Naive B cell (primary cell): ENCODE data around the gene PPP1R15B. TPM values are rescaled to one million over a fixed set of nuclear protein-coding genes. Genes with fewer than 3 reads are reported as not detected.

ENCODE experiments used
- ATAC-seq, 2 donors: fragments of 150-1000 bp; cut with Tn5 transposase; 2 replicates each; pipeline ENCODE4 v1.10.0; 2021; ENCODE audit warnings: low read depth in 2 of 2, mild to moderate bottlenecking in 2 of 2, moderate library complexity in 2 of 2
- DNase-seq: peaks from one replicate; pipeline ENCODE4 v3.0.0; 2022
- H3K27ac Mint-ChIP-seq, 6 donors: one replicate each; pipeline ENCODE4 v1.8.0; 2020 to 2022; ENCODE audit warnings: mild to moderate bottlenecking in 6 of 6, mixed read lengths in 6 of 6, moderate library complexity in 5 of 6, inconsistent platforms in 2 of 6
- H3K27me3 Mint-ChIP-seq, 3 donors: one replicate each; pipeline ENCODE4 v1.8.0; 2021 to 2022; ENCODE audit warnings: mixed read lengths in 3 of 3, mild to moderate bottlenecking in 1 of 3
- H3K36me3 Mint-ChIP-seq, 2 donors: one replicate each; pipeline ENCODE4 v1.8.0; 2020 to 2022; ENCODE audit warnings: mixed read lengths in 2 of 2, inconsistent platforms in 1 of 2, mild to moderate bottlenecking in 1 of 2
- H3K4me1 Mint-ChIP-seq, 3 donors: one replicate each; pipeline ENCODE4 v1.8.0; 2020 to 2022; ENCODE audit warnings: mixed read lengths in 3 of 3, inconsistent platforms in 1 of 3, mild to moderate bottlenecking in 1 of 3, moderate library complexity in 1 of 3
- H3K4me3 Mint-ChIP-seq, 8 donors: one replicate each; pipeline ENCODE4 v1.8.0; 2020 to 2022; ENCODE audit warnings: mild to moderate bottlenecking in 8 of 8, mixed read lengths in 8 of 8, moderate library complexity in 8 of 8, inconsistent platforms in 2 of 8
- H3K9me3 Mint-ChIP-seq, 7 donors: one replicate each; pipeline ENCODE4 v1.8.0; 2020 to 2022; ENCODE audit warnings: mixed read lengths in 7 of 7, mild to moderate bottlenecking in 5 of 7, inconsistent platforms in 2 of 7, moderate library complexity in 1 of 7
- polyA plus RNA-seq, 6 donors: library from polyadenylated mRNA; unstranded; fragments of 300-500 nt; fragmentation: Illumina TruSeq; gene quantifications; one replicate each; pipeline ENCODE4 v1.2.3, GENCODE V29; 2021; ENCODE audit warnings: low read depth in 6 of 6

PPP1R15B gene
- polyA plus RNA-seq, 6 donors from 2014 or later = 18.5 to 39.0 (median 33.0) TPM

DNA sequence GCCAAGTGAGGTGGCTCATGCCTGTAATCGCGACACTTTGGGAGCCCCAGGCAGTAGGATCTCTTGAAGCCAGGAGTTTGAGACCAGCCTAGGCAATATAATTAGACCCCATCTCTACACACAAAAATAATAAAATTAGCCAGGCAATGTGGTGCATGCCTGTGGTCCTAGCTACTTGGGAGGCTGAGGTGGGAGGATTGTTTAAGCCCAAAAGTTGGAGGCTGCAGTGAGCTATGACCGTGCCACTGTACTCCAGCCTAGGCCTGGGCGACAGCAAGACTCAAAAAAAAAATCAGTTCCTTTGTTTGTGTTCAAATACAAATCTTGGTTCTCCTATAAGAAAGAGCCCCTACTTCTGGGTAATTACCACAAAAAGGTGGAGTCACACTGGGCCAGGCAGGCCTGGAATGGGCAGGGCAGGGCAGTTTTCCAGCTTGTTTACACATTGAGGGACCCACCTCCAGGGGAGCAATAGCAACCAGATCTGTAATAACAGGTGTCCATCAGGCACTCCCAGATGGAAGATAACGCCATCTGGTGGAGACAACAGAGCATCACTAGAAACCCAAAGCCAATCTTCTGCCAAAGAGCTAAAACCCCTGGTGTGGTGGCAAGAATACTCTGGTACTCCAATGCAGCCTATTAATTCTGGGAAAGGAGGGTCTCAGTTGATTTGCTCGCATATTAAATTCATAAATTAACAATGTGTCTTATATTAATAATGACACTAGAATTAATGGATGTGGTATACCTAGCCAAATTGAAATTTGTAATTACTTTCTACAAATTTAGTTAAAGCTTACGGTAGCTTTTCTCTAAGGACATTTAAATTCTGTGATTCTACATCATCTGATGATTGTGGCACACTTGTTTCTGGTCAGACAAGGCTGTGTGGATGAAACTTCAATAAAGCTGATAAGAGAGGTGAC, 13.2 kb downstream of the PPP1R15B start:
- Mint-ChIP-seq H3K27ac (peak overlapping the region in 5 of 6 donors; percentile 65 to 93 (median 77)), H3K4me3 (peak overlapping the region in 1 of 8 donors; percentile 50), H3K4me1 (peaks cover 0 to 10% (median 8%) of the 10 kb centered on the region in 3 donors), H3K27me3 (no peaks in the 10 kb centered on the region), H3K9me3 (no peaks in the 10 kb centered on the region), H3K36me3 (peaks cover 0 to 17% of the 10 kb centered on the region in 2 donors)
- DNase-seq = peak; percentile 66
- ATAC-seq = peak; percentile 92 to 97

DNA sequence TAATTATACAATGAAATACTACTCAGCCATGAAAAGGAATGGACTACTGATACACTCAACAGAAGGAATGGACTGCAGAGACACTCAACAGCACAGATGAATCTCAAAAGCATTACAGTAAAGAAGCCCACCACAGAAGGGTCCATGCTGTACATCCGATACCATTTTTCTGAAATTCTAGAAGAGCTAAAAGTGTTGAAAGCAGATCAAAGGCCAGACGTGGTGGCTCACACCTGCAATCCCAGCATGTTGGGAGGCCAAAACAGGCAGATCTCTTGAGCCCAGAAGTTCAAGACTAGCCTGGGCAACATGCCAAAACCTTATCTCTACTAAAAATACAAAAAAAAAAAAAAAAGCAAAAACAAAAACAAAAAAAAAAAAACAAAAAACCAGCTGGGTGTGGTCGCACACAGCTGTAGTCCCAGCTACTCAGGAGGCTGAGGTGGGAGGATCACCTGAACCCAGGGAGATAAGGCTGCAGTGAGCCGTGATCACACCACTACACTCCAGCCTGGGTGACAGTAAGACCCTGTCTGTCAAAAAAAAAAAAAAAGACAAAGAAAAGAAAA, 15.5 kb downstream of the PPP1R15B start:
- no peaks in the 10 kb centered on the region for H3K9me3 Mint-ChIP-seq
- DNase-seq (no peak), ATAC-seq (no peak)
- no peaks in the 10 kb centered on the region for H3K27me3 Mint-ChIP-seq
- H3K4me1 Mint-ChIP-seq = peaks cover 0 to 10% (median 7%) of the 10 kb centered on the region in 3 donors
- peak overlapping the region in 4 of 6 donors; percentile 49 to 74 (median 62) for H3K27ac Mint-ChIP-seq
- peaks cover 0 to 15% of the 10 kb centered on the region in 2 donors for H3K36me3 Mint-ChIP-seq
- H3K4me3 Mint-ChIP-seq = no peak overlapping the region

DNA sequence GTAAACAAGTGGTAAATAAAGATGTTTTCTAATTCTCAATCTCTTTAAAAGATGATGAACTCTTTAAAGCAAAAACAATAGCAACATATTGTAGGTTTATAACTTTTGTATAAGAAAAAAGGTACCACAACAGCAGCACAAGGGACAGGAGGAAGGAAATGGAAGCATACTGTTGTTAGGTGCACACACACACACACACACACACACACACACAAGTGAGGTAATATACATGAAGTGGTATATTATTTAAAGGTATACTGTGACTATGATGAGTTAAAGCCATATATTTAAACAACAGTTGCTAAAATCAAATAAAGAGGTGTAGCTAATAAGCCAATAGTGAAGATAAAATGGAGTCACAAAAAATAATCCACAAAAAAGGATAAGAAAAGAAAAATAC, 20.0 kb downstream of the PPP1R15B start:
- H3K27me3 Mint-ChIP-seq = no peaks in the 10 kb centered on the region
- no peak for ATAC-seq
- peaks cover 0 to 14% (median 14%) of the 10 kb centered on the region in 3 donors for H3K4me1 Mint-ChIP-seq
- peak overlapping the region in 2 of 6 donors; percentile 8 to 88 for H3K27ac Mint-ChIP-seq
- H3K4me3 Mint-ChIP-seq = no peak overlapping the region
- no peak for DNase-seq
- H3K36me3 Mint-ChIP-seq = peaks cover 0 to 7% of the 10 kb centered on the region in 2 donors
- H3K9me3 Mint-ChIP-seq = no peaks in the 10 kb centered on the region

DNA sequence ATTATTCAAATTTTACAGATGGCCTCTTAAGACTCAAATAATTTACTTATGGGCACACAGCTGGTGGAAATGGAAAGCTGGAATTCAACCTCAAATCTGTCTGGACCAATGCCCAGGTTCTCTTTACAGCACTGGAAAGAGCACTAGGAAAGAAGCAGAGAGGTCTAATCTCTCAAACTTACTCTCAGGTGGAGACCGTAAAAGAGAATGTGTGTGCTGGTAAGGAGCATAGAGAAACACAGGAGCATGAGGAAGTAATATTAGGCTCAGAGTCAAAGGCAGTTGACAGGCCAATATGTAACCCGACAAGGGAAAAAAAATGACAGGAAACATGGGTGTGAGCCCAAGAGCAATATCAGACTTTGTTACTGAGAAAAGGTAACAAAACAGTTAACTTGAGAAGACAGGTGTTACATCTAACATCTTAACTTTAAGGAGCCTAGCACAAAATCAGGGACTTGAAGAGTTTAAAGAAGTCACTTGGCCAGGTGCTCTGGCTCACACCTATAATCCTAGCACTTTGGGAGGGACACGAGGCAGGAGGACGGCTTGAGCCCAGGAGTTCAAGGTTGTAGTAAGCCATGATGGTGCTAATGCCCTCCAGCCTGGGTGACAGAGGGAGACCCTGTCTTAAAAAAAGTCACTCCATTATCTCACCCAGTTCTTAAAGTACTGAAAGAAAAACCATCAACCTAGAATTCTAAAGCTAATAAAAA, 20.7 kb downstream of the PPP1R15B start:
- Mint-ChIP-seq H3K4me3 (no peak overlapping the region), H3K4me1 (peaks cover 0 to 14% (median 14%) of the 10 kb centered on the region in 3 donors), H3K36me3 (peaks cover 0 to 7% of the 10 kb centered on the region in 2 donors), H3K27ac (peak overlapping the region in 2 of 6 donors; percentile 34 to 88), H3K27me3 (no peaks in the 10 kb centered on the region), H3K9me3 (no peaks in the 10 kb centered on the region)
- DNase-seq (no peak), ATAC-seq (no peak)

- Mint-ChIP-seq H3K27me3 (peaks cover 0 to 3% (median 0%) of the 10 kb centered on the region in 3 donors), H3K27ac (no peak overlapping the region), H3K9me3 (no peaks in the 10 kb centered on the region), H3K36me3 (no peaks in the 10 kb centered on the region), H3K4me3 (no peak overlapping the region), H3K4me1 (peaks cover 0 to 14% (median 12%) of the 10 kb centered on the region in 3 donors)
- ATAC-seq (no peak), DNase-seq (no peak)
Observed at GRCh38 chr1:204385727-204386126, 25.9 kb downstream of the PPP1R15B start.

- Mint-ChIP-seq H3K4me3 (no peak overlapping the region), H3K36me3 (no peaks in the 10 kb centered on the region), H3K27ac (no peak overlapping the region), H3K9me3 (no peaks in the 10 kb centered on the region), H3K4me1 (peaks cover 0 to 6% (median 2%) of the 10 kb centered on the region in 3 donors), H3K27me3 (peaks cover 0 to 8% (median 0%) of the 10 kb centered on the region in 3 donors)
- ATAC-seq (no peak), DNase-seq (no peak)
Observed at GRCh38 chr1:204384636-204385352, 26.8 kb downstream of the PPP1R15B start.

DNA sequence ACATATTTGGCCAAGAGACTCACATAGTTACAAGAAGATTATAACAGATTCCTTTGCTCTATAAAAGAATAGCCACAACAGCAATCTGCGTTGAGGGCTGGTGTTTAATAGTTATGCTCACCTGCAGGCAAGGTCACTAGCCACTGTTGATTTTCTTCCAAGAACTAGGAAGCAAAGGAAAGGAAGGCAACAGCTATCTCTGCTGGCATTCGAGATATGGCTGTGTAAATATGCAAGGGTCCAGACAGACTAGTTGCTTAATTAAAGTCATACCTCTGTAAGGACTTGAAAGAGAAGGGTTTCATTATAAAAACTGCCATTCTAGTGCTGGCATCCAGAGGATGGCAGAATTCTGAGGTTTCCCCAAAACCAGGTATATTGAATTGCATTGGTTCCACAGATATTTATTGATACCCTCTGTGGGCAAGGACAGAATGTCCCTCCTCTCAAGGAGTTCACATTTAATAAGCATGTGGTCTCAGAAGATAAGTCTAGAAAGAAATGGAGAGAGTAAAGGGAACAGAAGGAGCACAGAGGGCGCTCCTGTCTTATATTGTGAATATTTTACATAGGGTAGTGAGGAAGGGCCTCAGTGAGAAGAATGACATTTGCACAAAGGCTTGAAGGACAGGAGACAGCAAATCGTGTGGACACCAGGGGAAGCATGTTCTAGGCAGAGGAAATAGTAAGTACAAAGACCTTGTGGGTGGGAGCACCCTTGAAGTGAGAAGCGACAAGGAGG, 28.3 kb downstream of the PPP1R15B start:
- H3K27ac Mint-ChIP-seq = no peak overlapping the region
- H3K36me3 Mint-ChIP-seq = no peaks in the 10 kb centered on the region
- no peaks in the 10 kb centered on the region for H3K9me3 Mint-ChIP-seq
- DNase-seq = no peak
- peaks cover 1 to 6% (median 5%) of the 10 kb centered on the region in 3 donors for H3K4me1 Mint-ChIP-seq
- H3K4me3 Mint-ChIP-seq = no peak overlapping the region
- H3K27me3 Mint-ChIP-seq = peaks cover 0 to 16% (median under 1%) of the 10 kb centered on the region in 3 donors
- ATAC-seq = no peak

GRCh38 chr1:204382714-204383083, 28.9 kb downstream of the PPP1R15B start:
- Mint-ChIP-seq H3K27ac (no peak overlapping the region), H3K36me3 (no peaks in the 10 kb centered on the region), H3K4me3 (no peak overlapping the region), H3K9me3 (no peaks in the 10 kb centered on the region), H3K4me1 (peaks cover 7 to 12% (median 11%) of the 10 kb centered on the region in 3 donors), H3K27me3 (peaks cover 6 to 20% (median 7%) of the 10 kb centered on the region in 3 donors)
- ATAC-seq (no peak), DNase-seq (no peak)

DNA sequence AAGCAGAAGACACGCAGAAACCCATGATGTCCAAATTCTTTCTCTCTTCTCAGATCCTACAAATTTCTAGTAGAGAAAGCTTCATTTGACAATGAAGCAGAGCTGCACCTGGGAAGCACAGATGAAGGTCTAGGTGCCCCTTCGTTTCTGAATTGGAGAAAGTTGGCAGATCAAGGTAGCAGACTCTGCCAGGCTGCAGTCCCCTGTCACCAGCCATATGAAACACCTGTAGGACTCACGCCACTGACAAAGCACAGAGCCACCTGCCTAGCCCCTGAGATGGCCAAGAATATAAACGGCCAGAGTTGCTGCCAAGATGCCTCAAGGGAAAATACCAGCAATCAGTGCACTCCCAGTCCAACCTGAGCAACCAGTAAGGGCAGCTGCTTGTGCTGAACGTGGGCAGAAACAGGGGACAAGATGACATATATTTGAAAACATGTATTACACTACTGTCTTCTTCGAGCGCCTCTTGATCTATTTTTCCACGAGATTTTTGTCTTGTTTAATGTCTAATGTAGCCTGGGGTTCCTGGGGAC, 31.3 kb downstream of the PPP1R15B start:
- Mint-ChIP-seq H3K4me1 (peaks cover 7 to 19% (median 11%) of the 10 kb centered on the region in 3 donors), H3K27me3 (peaks cover 13 to 20% (median 17%) of the 10 kb centered on the region in 3 donors), H3K4me3 (no peak overlapping the region), H3K9me3 (no peaks in the 10 kb centered on the region), H3K36me3 (no peaks in the 10 kb centered on the region), H3K27ac (no peak overlapping the region)
- ATAC-seq = no peak
- DNase-seq = no peak

GRCh38 chr1:204377800-204378668, 33.6 kb downstream of the PPP1R15B start:
- H3K4me3 Mint-ChIP-seq = peak overlapping the region; percentile 81 to 94 (median 88)
- H3K27ac Mint-ChIP-seq = peak overlapping the region in 3 of 6 donors; percentile 7 to 69 (median 66)
- no peaks in the 10 kb centered on the region for H3K9me3 Mint-ChIP-seq
- peaks cover 7 to 19% (median 11%) of the 10 kb centered on the region in 3 donors for H3K4me1 Mint-ChIP-seq
- peaks cover 13 to 20% (median 17%) of the 10 kb centered on the region in 3 donors for H3K27me3 Mint-ChIP-seq
- no peaks in the 10 kb centered on the region for H3K36me3 Mint-ChIP-seq
- ATAC-seq (peak; percentile 71 to 77), DNase-seq (peak; percentile 32)
